ENCODE results near the gene ZSCAN20. TPM values are rescaled to one million over a fixed set of nuclear protein-coding genes. Genes with fewer than 3 reads are reported as not detected.

The ZSCAN20 gene
- polyA plus RNA-seq, 1 donor from 2014 or later = 3.3 TPM

GRCh38 chr1:33477451-33477850, 5.0 kb downstream of the ZSCAN20 start:
- Histone ChIP-seq H3K9ac (ENCODE audit: low read length) (no peak overlapping the region), H3K27ac (ENCODE audit: low read length) (no peak overlapping the region), H3K4me3 (ENCODE audit: low read length) (no peak overlapping the region), H3K4me2 (ENCODE audit: low read length) (no peak overlapping the region), H4K20me1 (ENCODE audit: insufficient read depth) (no peaks in the 10 kb centered on the region), H3K79me2 (replicated peaks; ENCODE audit: insufficient read depth, low read length) (peaks cover 14% of the 10 kb centered on the region), H3K9me3 (ENCODE audit: low read length) (no peaks in the 10 kb centered on the region), H3K27me3 (ENCODE audit: insufficient read depth, low read depth, low read length) (no peaks in the 10 kb centered on the region), H3F3A (ENCODE audit: insufficient read depth, low read length, poor library complexity, severe bottlenecking) (no peaks in the 10 kb centered on the region), H2AFZ (ENCODE audit: low read depth, low read length) (no peak overlapping the region), H3K9me2 (ENCODE audit: insufficient read depth, low read length) (no peaks in the 10 kb centered on the region), H3K36me3 (ENCODE audit: insufficient read depth, low read length) (no peaks in the 10 kb centered on the region)
- no peak for TF ChIP-seq POLR2AphosphoS5 (IDR thresholded peaks at IDR 0.05)
- no peak for TF ChIP-seq RAD21 (conservative IDR thresholded peaks at IDR 0.05)
- no peak for TF ChIP-seq CTCF (IDR thresholded peaks at IDR 0.05; ENCODE audit: poor library complexity, severe bottlenecking)
- TF ChIP-seq MXI1 (conservative IDR thresholded peaks at IDR 0.05; ENCODE audit: poor library complexity, severe bottlenecking) = no peak
- no peak for TF ChIP-seq REST (IDR thresholded peaks at IDR 0.05; ENCODE audit: borderline replicate concordance)
- TF ChIP-seq TAF1 (IDR thresholded peaks at IDR 0.05; ENCODE audit: low read depth) = no peak
- no peak for TF ChIP-seq EP300 (conservative IDR thresholded peaks at IDR 0.05; ENCODE audit: poor library complexity, severe bottlenecking)
- TF ChIP-seq SMC3 (conservative IDR thresholded peaks at IDR 0.05; ENCODE audit: poor library complexity) = no peak
- no peak for TF ChIP-seq EZH2 (IDR thresholded peaks at IDR 0.05; ENCODE audit: borderline replicate concordance, insufficient read depth, low read length, poor library complexity, severe bottlenecking)

GRCh38 chr1:33482412-33482811, 10.0 kb downstream of the ZSCAN20 start:
- TF ChIP-seq CTCF (IDR thresholded peaks at IDR 0.05; ENCODE audit: poor library complexity, severe bottlenecking) (no peak), TAF1 (IDR thresholded peaks at IDR 0.05; ENCODE audit: low read depth) (no peak), REST (IDR thresholded peaks at IDR 0.05; ENCODE audit: borderline replicate concordance) (no peak), EZH2 (IDR thresholded peaks at IDR 0.05; ENCODE audit: borderline replicate concordance, insufficient read depth, low read length, poor library complexity, severe bottlenecking) (no peak), MXI1 (conservative IDR thresholded peaks at IDR 0.05; ENCODE audit: poor library complexity, severe bottlenecking) (no peak), POLR2AphosphoS5 (IDR thresholded peaks at IDR 0.05) (no peak), RAD21 (conservative IDR thresholded peaks at IDR 0.05) (no peak), SMC3 (conservative IDR thresholded peaks at IDR 0.05; ENCODE audit: poor library complexity) (no peak), EP300 (conservative IDR thresholded peaks at IDR 0.05; ENCODE audit: poor library complexity, severe bottlenecking) (no peak)

More at GRCh38 chr1:33482412-33482811, 10.0 kb downstream of the ZSCAN20 start:
- Histone ChIP-seq H3K36me3 (ENCODE audit: insufficient read depth, low read length) (peaks cover 10% of the 10 kb centered on the region), H3K9ac (ENCODE audit: low read length) (no peak overlapping the region), H3K9me2 (ENCODE audit: insufficient read depth, low read length) (no peaks in the 10 kb centered on the region), H3K79me2 (replicated peaks; ENCODE audit: insufficient read depth, low read length) (no peaks in the 10 kb centered on the region), H2AFZ (ENCODE audit: low read depth, low read length) (no peak overlapping the region), H3F3A (ENCODE audit: insufficient read depth, low read length, poor library complexity, severe bottlenecking) (no peaks in the 10 kb centered on the region), H3K9me3 (ENCODE audit: low read length) (no peaks in the 10 kb centered on the region), H3K4me2 (ENCODE audit: low read length) (no peak overlapping the region), H3K4me3 (ENCODE audit: low read length) (no peak overlapping the region), H3K27me3 (ENCODE audit: insufficient read depth, low read depth, low read length) (no peaks in the 10 kb centered on the region), H3K27ac (ENCODE audit: low read length) (no peak overlapping the region), H4K20me1 (ENCODE audit: insufficient read depth) (no peaks in the 10 kb centered on the region)

All from neural cell (in vitro differentiated cells).